SK-MEL-5 (cell line): Measurements from ENCODE around the gene CBLIF. TPM values are rescaled to one million over a fixed set of nuclear protein-coding genes. Genes with fewer than 3 reads are reported as not detected.
"Not testable (repeated sequence)": the region's sequence is repeated elsewhere in the genome, so short reads cannot be mapped to it uniquely, and the experiment has no call there.

Experiments
- DNase-seq: peaks from one replicate; pipeline ENCODE4 v3.0.0-alpha.2; 2016; ENCODE audit warnings: low read depth, low spot score
- in situ Hi-C: cut with HindIII; loops from 2 replicates; pipeline ENCODE4 v1.10.0; 2016; ENCODE audit warnings: low sequenced_read_pairs, high pct_unique_total_duplicates, low pct_unique_long_range_greater_than_20kb
- total RNA-seq: library from RNA; depleted of rRNA; stranded (reverse); fragments of >200 nt; shearing (Covaris generic); gene quantifications from 2 replicates; pipeline ENCODE4 v1.2.3, GENCODE V29; 2014

CBLIF gene
- total RNA-seq, 1 experiment from 2014 or later: 0.55 TPM

GRCh38 chr11:59854871-59855270 lies 9.6 kb upstream of the CBLIF start:
- DNase-seq: no peak
- in situ Hi-C loops: no loop called here

- DNase-seq, in situ Hi-C loops: not testable (repeated sequence)
These were observed 6.1 kb upstream of the CBLIF start for GRCh38 chr11:59851416-59851815.

- in situ Hi-C loops: not testable (repeated sequence)
These were observed 4.3 kb upstream of the CBLIF start for GRCh38 chr11:59849551-59849950.

GRCh38 chr11:59849129-59849528 lies 3.8 kb upstream of the CBLIF start:
- DNase-seq: no peak
- in situ Hi-C loops: no loop called here

More at GRCh38 chr11:59849551-59849950, 4.3 kb upstream of the CBLIF start:
- DNase-seq: not testable (repeated sequence)

GRCh38 chr11:59848439-59848838 lies 3.1 kb upstream of the CBLIF start:
- DNase-seq, in situ Hi-C loops: not testable (repeated sequence)

- no peak for DNase-seq
- in situ Hi-C loops: no loop called here
These were observed 2.3 kb upstream of the CBLIF start for GRCh38 chr11:59847626-59848025.

GRCh38 chr11:59846556-59846955 lies 1.3 kb upstream of the CBLIF start:
- no peak for DNase-seq
- in situ Hi-C loops: no loop called here

- no peak for DNase-seq
- in situ Hi-C loops: no loop called here
These were observed 3.0 kb downstream of the CBLIF start for GRCh38 chr11:59842316-59842715.

- no peak for DNase-seq
- in situ Hi-C loops: no loop called here
These were observed 3.8 kb downstream of the CBLIF start for GRCh38 chr11:59841514-59841913.

GRCh38 chr11:59839615-59840014 lies 5.7 kb downstream of the CBLIF start:
- in situ Hi-C loops: no loop called here
- DNase-seq: no peak

- no peak for DNase-seq
- in situ Hi-C loops: no loop called here
These were observed 11.7 kb downstream of the CBLIF start for GRCh38 chr11:59833602-59834001.

- no peak for DNase-seq
- in situ Hi-C loops: no loop called here
These were observed 15.9 kb downstream of the CBLIF start for GRCh38 chr11:59829358-59829757.

GRCh38 chr11:59822989-59823566 lies 22.2 kb downstream of the CBLIF start:
- peak; percentile 82 for DNase-seq
- in situ Hi-C loops: no loop called here

GRCh38 chr11:59818572-59818971 lies 26.7 kb downstream of the CBLIF start:
- no peak for DNase-seq
- in situ Hi-C loops: no loop called here

GRCh38 chr11:59816434-59816833 lies 28.9 kb downstream of the CBLIF start:
- in situ Hi-C loops, DNase-seq: not testable (repeated sequence)

- in situ Hi-C loops: no loop called here
- no peak for DNase-seq
These were observed 29.5 kb downstream of the CBLIF start for GRCh38 chr11:59815754-59816153.

- no peak for DNase-seq
- in situ Hi-C loops: no loop called here
These were observed 31.3 kb downstream of the CBLIF start for GRCh38 chr11:59814021-59814420.

- in situ Hi-C loops: no loop called here
- no peak for DNase-seq
These were observed 31.9 kb downstream of the CBLIF start for GRCh38 chr11:59813364-59813763.

- in situ Hi-C loops: no loop called here
- DNase-seq: no peak
These were observed 33.1 kb downstream of the CBLIF start for GRCh38 chr11:59812220-59812619.

GRCh38 chr11:59810911-59811259 lies 34.4 kb downstream of the CBLIF start:
- no peak for DNase-seq
- in situ Hi-C loops: no loop called here
